T-helper 2 cell (primary cell): ENCODE data around the gene ADCK2.
"Not testable (repeated sequence)": the region's sequence is repeated elsewhere in the genome, so short reads cannot be mapped to it uniquely, and the experiment has no call there.

Experiments used
- DNase-seq, 5 experiments: peaks; one replicate each; pipeline versions ENCODE4 v3.0.0 to v3.0.0-alpha.2; 2012 to 2022

ADCK2 gene

GRCh38 chr7:140674356-140674800 is 1.6 kb downstream of the ADCK2 start:
- no peak for DNase-seq

GRCh38 chr7:140674899-140675701 is 2.4 kb downstream of the ADCK2 start:
- no peak for DNase-seq

- DNase-seq = no peak
These were observed 3.0 kb downstream of the ADCK2 start for GRCh38 chr7:140675726-140676125.

- DNase-seq = no peak
These were observed 3.6 kb downstream of the ADCK2 start for GRCh38 chr7:140676306-140676705.

- not testable (repeated sequence) for DNase-seq
These were observed 4.2 kb downstream of the ADCK2 start for GRCh38 chr7:140676956-140677355.

- no peak for DNase-seq
These were observed 4.8 kb downstream of the ADCK2 start for GRCh38 chr7:140677496-140677895.

- DNase-seq = no peak
These were observed 5.5 kb downstream of the ADCK2 start for GRCh38 chr7:140678081-140678815.

GRCh38 chr7:140678816-140679130 is 6.0 kb downstream of the ADCK2 start:
- no peak for DNase-seq

GRCh38 chr7:140679186-140679585 is 6.4 kb downstream of the ADCK2 start:
- DNase-seq = no peak

- no peak for DNase-seq
These were observed 8.1 kb downstream of the ADCK2 start for GRCh38 chr7:140680886-140681285.

GRCh38 chr7:140681766-140682165 is 9.0 kb downstream of the ADCK2 start:
- DNase-seq = no peak

GRCh38 chr7:140683657-140684056 is 10.9 kb downstream of the ADCK2 start:
- DNase-seq = no peak

GRCh38 chr7:140684066-140684950 is 11.6 kb downstream of the ADCK2 start:
- no peak for DNase-seq

GRCh38 chr7:140685407-140686087 is 12.8 kb downstream of the ADCK2 start:
- DNase-seq = no peak

GRCh38 chr7:140686921-140687320 is 14.2 kb downstream of the ADCK2 start:
- no peak for DNase-seq

- DNase-seq = no peak
These were observed 15.6 kb downstream of the ADCK2 start for GRCh38 chr7:140688341-140688740.

- DNase-seq = no peak
These were observed 16.7 kb downstream of the ADCK2 start for GRCh38 chr7:140689199-140690152.

GRCh38 chr7:140691376-140692045 is 18.8 kb downstream of the ADCK2 start:
- no peak for DNase-seq

- not testable (repeated sequence) for DNase-seq
These were observed 21.1 kb downstream of the ADCK2 start for GRCh38 chr7:140693849-140694248.

GRCh38 chr7:140694592-140694991 is 21.8 kb downstream of the ADCK2 start:
- no peak for DNase-seq

GRCh38 chr7:140695381-140695780 is 22.6 kb downstream of the ADCK2 start:
- DNase-seq = no peak
